Gastrocnemius medialis (tissue), 4 donors: ENCODE results near the gene CFC1B.
"Not testable (repeated sequence)": the region's sequence is repeated elsewhere in the genome, so short reads cannot be mapped to it uniquely, and the experiment has no call there.

Source experiments
- POLR2A ChIP-seq, 2 donors: fragments of 450-650 bp; IDR thresholded peaks; one replicate each; pipeline ENCODE4 v1.6.1; 2017; ENCODE audit warnings: antibody characterized with exemption in 2 of 2, mild to moderate bottlenecking in 2 of 2, moderate library complexity in 2 of 2
- TF ChIP-seq, protein P1 (sequence below), 5 experiments: fragments of 450-650 bp in 3 of 5; fragments of 200-600 bp in 2 of 5; sonication (generic) in 2 of 5; IDR thresholded peaks in 4 of 5; conservative IDR thresholded peaks in 1 of 5; 1 replicate in 4 of 5; 2 replicates in 1 of 5; pipeline ENCODE4 v1.5.1; 2016 to 2019; ENCODE audit warnings: antibody characterized with exemption in 5 of 5, mild to moderate bottlenecking in 3 of 5, moderate library complexity in 3 of 5

GRCh38 chr2:130538271-130538670 lies 17.2 kb downstream of the CFC1B start:
- TF ChIP-seq, protein P1, sequence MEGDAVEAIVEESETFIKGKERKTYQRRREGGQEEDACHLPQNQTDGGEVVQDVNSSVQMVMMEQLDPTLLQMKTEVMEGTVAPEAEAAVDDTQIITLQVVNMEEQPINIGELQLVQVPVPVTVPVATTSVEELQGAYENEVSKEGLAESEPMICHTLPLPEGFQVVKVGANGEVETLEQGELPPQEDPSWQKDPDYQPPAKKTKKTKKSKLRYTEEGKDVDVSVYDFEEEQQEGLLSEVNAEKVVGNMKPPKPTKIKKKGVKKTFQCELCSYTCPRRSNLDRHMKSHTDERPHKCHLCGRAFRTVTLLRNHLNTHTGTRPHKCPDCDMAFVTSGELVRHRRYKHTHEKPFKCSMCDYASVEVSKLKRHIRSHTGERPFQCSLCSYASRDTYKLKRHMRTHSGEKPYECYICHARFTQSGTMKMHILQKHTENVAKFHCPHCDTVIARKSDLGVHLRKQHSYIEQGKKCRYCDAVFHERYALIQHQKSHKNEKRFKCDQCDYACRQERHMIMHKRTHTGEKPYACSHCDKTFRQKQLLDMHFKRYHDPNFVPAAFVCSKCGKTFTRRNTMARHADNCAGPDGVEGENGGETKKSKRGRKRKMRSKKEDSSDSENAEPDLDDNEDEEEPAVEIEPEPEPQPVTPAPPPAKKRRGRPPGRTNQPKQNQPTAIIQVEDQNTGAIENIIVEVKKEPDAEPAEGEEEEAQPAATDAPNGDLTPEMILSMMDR (IDR thresholded peaks at IDR 0.05 in 4 of 5, conservative IDR thresholded peaks at IDR 0.05 in 1 of 5), result not testable (repeated sequence)
- not testable (repeated sequence) for TF ChIP-seq POLR2A (IDR thresholded peaks at IDR 0.05)
